ENCODE results near the gene ANKDD1B.

The ANKDD1B gene

GRCh38 chr5:75707911-75708509 lies 96.8 kb downstream of the ANKDD1B start:
- no peak for DNase-seq

- no peak for DNase-seq
Observed at GRCh38 chr5:75710637-75711036, 99.4 kb downstream of the ANKDD1B start.

- no peak for DNase-seq
Observed at GRCh38 chr5:75711151-75711550, 99.9 kb downstream of the ANKDD1B start.

GRCh38 chr5:75712091-75712490 lies 100.8 kb downstream of the ANKDD1B start:
- DNase-seq = no peak

- no peak for DNase-seq
Observed at GRCh38 chr5:75716715-75717081, 105.4 kb downstream of the ANKDD1B start.

GRCh38 chr5:75717082-75717922 lies 106.0 kb downstream of the ANKDD1B start, which contains the start of gene POC5:
TSS of gene POC5 (minus strand) at chr5:75717437. CDS start at chr5:75712937, 4,500 bp downstream.
- peak; percentile 97 to 98 (median 97) for DNase-seq

GRCh38 chr5:75720882-75721281 lies 109.6 kb downstream of the ANKDD1B start:
- DNase-seq = no peak

All from stimulated activated naive CD4-positive, alpha-beta T cell (primary cell).